H7 (cell line): ENCODE measurements around the gene NAV2. TPM values are rescaled to one million over a fixed set of nuclear protein-coding genes. Genes with fewer than 3 reads are reported as not detected.
A peak's percentile ranks its signal among the peaks of the same experiment; 100 is the strongest.

Experiments used
- DNase-seq: peaks from one replicate; pipeline ENCODE4 v3.0.0; 2012
- H3K27me3 ChIP-seq: 2 replicates; pipeline ENCODE4 v1.6.0; 2011; ENCODE audit warnings: mild to moderate bottlenecking, low read length; ENCODE audit not compliant: control insufficient read depth, insufficient read depth
- H3K36me3 ChIP-seq: replicated peaks from 2 replicates; pipeline ENCODE4 v1.5.1; 2011; ENCODE audit warnings: low read length; ENCODE audit not compliant: control insufficient read depth, insufficient read depth
- H3K4me3 ChIP-seq: 2 replicates; pipeline ENCODE4 v1.5.1; 2011; ENCODE audit warnings: low read depth, mild to moderate bottlenecking, control low read depth, low read length, moderate library complexity; ENCODE audit not compliant: insufficient read depth
- total RNA-seq: library from RNA; depleted of rRNA; stranded (reverse); fragments of >200 nt; shearing (Covaris generic); gene quantifications from 2 replicates; pipeline ENCODE4 v1.2.3, GENCODE V29; 2014

The NAV2 gene
- total RNA-seq, 1 experiment from 2014 or later: 11.1 TPM

DNA sequence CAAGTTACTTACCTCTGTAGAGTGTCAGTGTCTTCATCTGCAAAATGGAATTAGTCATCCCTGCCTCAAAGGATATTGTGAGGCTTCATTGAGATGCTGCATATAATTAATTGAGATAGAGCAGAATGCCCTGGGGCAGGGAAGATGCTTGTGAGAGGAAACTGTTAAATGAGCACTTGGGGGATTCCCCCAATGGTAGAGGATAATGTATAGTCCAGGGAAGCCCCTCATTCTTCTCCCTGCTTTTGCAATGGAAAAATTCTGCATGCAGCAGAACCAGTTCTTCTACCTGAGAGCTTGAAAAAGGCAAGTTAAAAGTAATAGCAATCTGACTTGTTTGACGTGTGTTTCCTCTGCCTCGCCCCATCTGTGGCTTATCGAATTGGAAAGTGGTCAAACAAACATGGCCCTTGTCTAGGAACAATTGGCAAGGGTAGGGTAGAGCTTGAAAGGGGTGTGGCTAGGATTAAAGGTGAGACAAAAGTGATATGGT, 90.9 kb downstream of the NAV2 start:
- DNase-seq: no peak
- no peak overlapping the region for H3K4me3 ChIP-seq
- H3K36me3 ChIP-seq: no peaks in the 10 kb centered on the region
- H3K27me3 ChIP-seq: no peaks in the 10 kb centered on the region

DNA sequence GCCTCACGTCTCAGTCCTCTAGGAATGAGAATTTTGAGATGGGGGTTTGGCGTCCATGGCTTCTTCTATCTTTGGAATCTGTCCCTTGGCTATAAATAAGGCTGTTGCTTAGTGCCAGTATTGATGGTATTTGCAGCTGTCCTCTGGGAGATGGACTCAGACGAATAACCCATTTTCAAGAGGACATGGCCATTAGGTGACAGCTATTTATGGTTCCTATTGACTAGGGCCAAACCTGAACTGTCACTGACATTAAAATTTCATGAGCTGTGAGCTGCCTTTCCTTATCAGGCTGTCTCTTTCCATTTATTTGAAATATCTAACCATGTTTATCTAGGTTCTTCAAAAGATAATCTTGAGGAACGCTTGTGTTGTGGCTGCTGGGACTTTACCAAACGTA, 92.7 kb downstream of the NAV2 start:
- H3K4me3 ChIP-seq: no peak overlapping the region
- no peaks in the 10 kb centered on the region for H3K36me3 ChIP-seq
- H3K27me3 ChIP-seq: no peaks in the 10 kb centered on the region
- DNase-seq: no peak

DNA sequence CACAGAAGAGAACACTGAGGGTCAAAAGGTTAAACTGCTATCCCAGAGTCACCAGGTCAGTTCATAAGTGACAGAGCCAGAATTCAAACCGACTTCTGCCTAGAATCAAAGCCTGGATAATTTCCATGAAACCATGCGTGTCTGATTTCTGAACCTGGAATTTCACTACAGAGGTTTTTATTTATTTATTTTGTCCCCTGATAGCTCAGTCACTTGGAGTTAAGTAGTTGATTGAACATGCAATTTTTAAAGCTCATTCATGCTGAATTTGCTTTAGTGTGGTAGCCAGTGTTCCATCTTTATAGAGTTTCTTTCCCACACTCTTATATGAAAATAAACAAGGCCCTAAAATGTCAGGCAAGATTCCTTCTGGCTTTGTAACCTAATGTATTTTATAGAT, 93.2 kb downstream of the NAV2 start:
- Histone ChIP-seq H3K4me3 (no peak overlapping the region), H3K36me3 (no peaks in the 10 kb centered on the region), H3K27me3 (no peaks in the 10 kb centered on the region)
- DNase-seq: no peak

GRCh38 chr11:19806251-19806650, 93.6 kb downstream of the NAV2 start:
- Histone ChIP-seq H3K27me3 (no peaks in the 10 kb centered on the region), H3K4me3 (no peak overlapping the region), H3K36me3 (no peaks in the 10 kb centered on the region)
- DNase-seq: no peak

GRCh38 chr11:19808076-19808911, 95.7 kb downstream of the NAV2 start:
- DNase-seq: no peak
- Histone ChIP-seq H3K4me3 (no peak overlapping the region), H3K36me3 (no peaks in the 10 kb centered on the region), H3K27me3 (no peaks in the 10 kb centered on the region)

DNA sequence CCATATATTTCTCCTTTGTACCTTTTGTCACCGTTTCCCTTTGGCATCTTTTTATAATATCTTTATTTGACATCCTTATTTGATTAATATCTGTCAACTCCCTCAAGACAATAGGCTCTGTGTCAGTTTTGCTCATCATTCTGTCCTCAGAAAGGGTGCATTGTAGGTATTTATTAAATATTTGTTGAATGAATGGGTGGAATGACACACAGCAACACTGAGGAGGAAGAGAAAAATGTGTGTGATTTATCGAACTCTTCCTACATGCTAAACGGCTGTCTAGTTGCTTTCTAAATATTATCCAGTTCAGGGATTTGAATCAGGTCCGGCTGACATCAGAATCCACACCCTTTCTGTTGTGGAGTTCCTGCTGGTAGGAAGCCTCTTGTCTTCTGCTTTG, 98.2 kb downstream of the NAV2 start:
- Histone ChIP-seq H3K27me3 (no peaks in the 10 kb centered on the region), H3K4me3 (no peak overlapping the region), H3K36me3 (no peaks in the 10 kb centered on the region)
- DNase-seq: no peak

GRCh38 chr11:19811380-19811779, 98.7 kb downstream of the NAV2 start:
- Histone ChIP-seq H3K36me3 (no peaks in the 10 kb centered on the region), H3K4me3 (no peak overlapping the region), H3K27me3 (no peaks in the 10 kb centered on the region)
- DNase-seq: no peak

- Histone ChIP-seq H3K36me3 (no peaks in the 10 kb centered on the region), H3K27me3 (no peaks in the 10 kb centered on the region), H3K4me3 (no peak overlapping the region)
- no peak for DNase-seq
Observed at GRCh38 chr11:19812096-19812495, 99.5 kb downstream of the NAV2 start.

GRCh38 chr11:19812710-19813109, 100.1 kb downstream of the NAV2 start:
- no peak for DNase-seq
- H3K4me3 ChIP-seq: no peak overlapping the region
- no peaks in the 10 kb centered on the region for H3K36me3 ChIP-seq
- no peaks in the 10 kb centered on the region for H3K27me3 ChIP-seq

- Histone ChIP-seq H3K4me3 (no peak overlapping the region), H3K27me3 (no peaks in the 10 kb centered on the region), H3K36me3 (no peaks in the 10 kb centered on the region)
- DNase-seq: no peak
Observed at GRCh38 chr11:19813158-19813879, 100.7 kb downstream of the NAV2 start.

DNA sequence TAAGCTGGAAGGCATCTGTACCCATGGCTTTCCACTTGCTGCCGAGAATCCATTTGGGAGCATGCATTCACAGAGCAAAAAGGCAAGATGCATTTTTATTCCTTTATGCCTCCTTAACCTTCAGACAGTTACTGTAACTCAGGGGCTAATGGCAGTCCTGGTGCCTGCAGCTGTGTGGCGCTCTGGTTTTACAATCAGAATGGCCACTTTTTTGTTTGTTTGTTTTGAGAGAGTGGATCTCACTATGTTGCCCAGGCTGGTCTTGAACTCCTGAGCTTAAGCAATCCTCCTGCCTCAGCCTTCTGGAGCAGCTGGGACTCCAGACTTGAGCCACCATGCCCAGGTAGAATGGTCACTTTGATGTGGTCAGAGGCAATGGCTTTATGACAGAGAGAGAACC, 101.8 kb downstream of the NAV2 start:
- Histone ChIP-seq H3K27me3 (no peaks in the 10 kb centered on the region), H3K4me3 (no peak overlapping the region), H3K36me3 (no peaks in the 10 kb centered on the region)
- DNase-seq: no peak

DNA sequence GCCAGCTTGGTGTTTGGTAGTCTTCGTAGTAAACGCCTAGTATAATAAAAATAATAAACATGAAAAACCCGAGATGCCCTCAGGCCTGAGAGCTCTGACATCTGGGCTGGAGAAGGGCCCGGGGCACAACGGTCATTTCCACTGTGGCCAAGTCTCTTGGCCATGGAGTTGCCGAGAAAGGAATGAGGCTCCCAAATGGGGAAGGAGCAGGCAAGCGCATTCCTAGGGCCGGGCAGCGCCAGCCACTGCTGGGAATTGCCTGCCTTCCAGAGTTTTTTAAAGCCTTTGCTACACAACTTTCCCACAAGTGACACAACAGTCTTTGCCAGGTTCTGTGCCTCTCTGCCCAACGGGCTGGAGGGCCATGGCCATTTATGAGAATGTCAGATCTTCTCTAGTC, 103.4 kb downstream of the NAV2 start:
- Histone ChIP-seq H3K4me3 (no peak overlapping the region), H3K27me3 (no peaks in the 10 kb centered on the region), H3K36me3 (no peaks in the 10 kb centered on the region)
- DNase-seq: peak; percentile 2

DNA sequence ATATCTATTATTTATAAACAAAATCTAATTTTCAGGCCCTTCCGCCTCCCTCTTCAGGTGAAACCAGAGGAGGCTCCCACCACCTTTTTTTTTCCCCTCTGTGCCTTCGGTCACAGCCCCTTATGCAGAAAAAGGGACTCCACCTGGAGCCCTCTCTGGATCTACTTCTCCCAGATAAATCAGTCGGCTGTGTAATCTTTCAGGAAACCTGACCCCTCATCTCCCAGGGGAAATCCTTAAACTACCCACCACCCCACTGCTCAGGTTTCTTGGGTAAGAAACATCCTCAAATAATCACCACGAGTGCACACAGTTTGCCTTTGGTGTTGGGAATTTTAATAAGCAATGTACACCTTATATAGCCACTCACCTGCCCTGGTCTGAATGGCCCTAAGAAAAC, 104.2 kb downstream of the NAV2 start:
- no peaks in the 10 kb centered on the region for H3K27me3 ChIP-seq
- H3K4me3 ChIP-seq: no peak overlapping the region
- H3K36me3 ChIP-seq: no peaks in the 10 kb centered on the region
- DNase-seq: peak; percentile 32

DNA sequence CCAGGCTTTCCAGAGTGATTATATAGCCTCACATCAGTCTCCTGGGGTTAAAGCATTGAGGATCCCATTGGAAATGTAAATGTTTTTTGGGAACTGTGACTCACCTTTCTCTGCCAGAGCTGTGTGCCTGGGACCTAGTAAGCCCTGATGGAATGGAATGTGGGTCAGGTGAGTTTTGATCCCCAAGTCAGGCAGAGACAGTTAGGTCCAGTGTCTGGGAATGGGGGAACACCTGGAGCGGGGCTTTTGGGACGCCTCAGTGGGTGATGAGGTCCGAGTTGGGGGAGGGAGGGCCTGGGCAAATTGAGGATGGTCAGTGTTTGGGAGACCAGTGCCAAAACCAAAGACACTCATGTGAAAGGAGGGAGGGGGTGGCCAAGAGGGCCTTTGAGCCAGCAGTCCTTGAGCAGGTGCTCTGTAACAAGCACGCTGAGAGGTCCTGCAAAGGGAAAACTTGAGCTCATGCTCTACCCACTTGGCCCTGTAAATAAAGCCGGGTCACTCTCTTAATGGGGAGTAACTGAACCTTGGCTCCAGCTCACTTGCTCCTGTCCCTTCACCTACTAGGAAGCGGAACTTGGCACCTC, 104.7 kb downstream of the NAV2 start:
- no peaks in the 10 kb centered on the region for H3K36me3 ChIP-seq
- DNase-seq: peak; percentile 51
- H3K27me3 ChIP-seq: no peaks in the 10 kb centered on the region
- H3K4me3 ChIP-seq: 0 out of 2 replicates have a peak overlapping the region, but pooled peaks have one; percentile 8

DNA sequence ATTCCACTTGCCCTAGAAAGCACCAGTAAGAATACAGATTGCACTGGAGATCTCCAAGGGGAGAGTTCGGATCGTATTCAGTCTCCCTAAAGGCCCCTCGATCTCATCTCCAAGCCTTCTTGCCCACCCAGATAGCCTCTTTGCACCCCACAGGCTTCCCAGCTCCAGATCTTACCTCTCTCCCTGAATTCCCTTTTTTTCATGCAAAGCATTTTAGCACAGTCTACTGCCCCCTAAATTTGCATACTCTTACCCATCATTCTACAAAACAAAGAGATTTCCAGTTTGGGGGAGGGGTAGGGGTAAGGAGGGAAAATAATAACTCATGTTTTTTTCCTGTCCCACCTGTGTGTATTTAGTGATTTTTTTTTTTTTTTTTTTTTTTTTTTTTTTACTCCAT, 105.2 kb downstream of the NAV2 start:
- DNase-seq: peak; percentile 47
- Histone ChIP-seq H3K27me3 (no peaks in the 10 kb centered on the region), H3K4me3 (no peak overlapping the region), H3K36me3 (no peaks in the 10 kb centered on the region)
